RWPE1 (cell line): ENCODE data around the gene LARP4.
"Not testable (repeated sequence)": the region's sequence is repeated elsewhere in the genome, so short reads cannot be mapped to it uniquely, and the experiment has no call there.

Source experiments
- CTCF ChIA-PET: fragments of 350-600 bp; sonication (Branson Sonifier 250); formaldehyde crosslinking; extraction: SDS; loops from one replicate; lab custom pipeline; 2021; lab: Yijun Ruan, JAX
- POLR2A ChIA-PET: fragments of 400-600 bp; formaldehyde crosslinking; extraction: SDS; loops from one replicate; lab custom pipeline; 2020; ENCODE audit warnings: antibody characterized with exemption; ENCODE audit not compliant: low non-redundant PET; lab: Yijun Ruan, JAX
- DNase-seq: peaks from one replicate; pipeline ENCODE4 v3.0.0; 2012; ENCODE audit warnings: low spot score
- H3K27ac ChIP-seq: fragments of 450-650 bp; 2 replicates; pipeline ENCODE4 v1.5.1; 2017
- CTCF ChIP-seq: fragments of 450-650 bp; conservative IDR thresholded peaks from 2 replicates; pipeline ENCODE4 v1.5.1; 2017; ENCODE audit warnings: low read depth, mild to moderate bottlenecking

LARP4 gene

GRCh38 chr12:50440288-50440687 lies 39.6 kb downstream of the LARP4 start:
- CTCF ChIA-PET: no interaction called here
- no peak for DNase-seq
- no peak for TF ChIP-seq CTCF
- POLR2A ChIA-PET: no interaction called here
- H3K27ac ChIP-seq: no peak overlapping the region

- POLR2A ChIA-PET: no interaction called here
- H3K27ac ChIP-seq: peak overlapping the region; percentile 49; the same call in 1 of the 2 replicates
- CTCF ChIA-PET: no interaction called here
These were observed 41.1 kb downstream of the LARP4 start for GRCh38 chr12:50441763-50442162.

DNA sequence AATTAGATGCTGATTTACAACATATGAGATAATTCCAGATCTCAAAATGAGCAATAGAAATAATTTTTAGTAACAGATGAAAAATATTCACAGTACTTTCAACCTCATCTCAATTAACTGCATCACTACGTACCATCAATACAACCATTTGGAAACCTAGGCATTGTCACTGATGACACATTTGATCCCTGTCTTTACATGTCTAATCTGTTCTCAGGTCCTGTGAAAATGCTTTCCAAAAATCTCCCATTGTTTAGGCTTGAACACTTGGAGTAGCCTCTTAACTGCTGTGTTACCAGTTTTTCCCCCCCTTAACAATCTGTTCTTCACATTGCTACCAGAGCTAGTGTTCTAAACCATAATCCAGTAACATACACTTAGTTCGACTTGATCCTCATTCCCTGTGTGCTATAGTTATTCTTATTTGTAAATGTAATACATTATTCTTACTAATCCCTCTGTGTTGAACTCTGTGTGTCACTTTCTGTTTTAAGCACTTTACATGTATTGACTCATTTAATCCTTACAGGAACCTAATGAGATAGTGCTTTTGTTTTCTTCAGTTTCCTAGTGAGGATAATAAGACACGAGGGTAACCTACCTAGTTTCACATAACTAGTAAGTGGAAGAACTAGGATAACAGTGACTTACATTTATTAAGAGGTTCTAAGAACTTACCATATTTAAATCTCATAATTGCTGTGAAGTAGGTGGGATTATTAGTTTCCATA lies 41.7 kb downstream of the LARP4 start:
- CTCF ChIA-PET: interaction anchor here (0.6 kb wide), 1 partner anchor 38 kb away, joined by 3 read pairs; no protein-coding TSS in a partner anchor
- DNase-seq: no peak
- TF ChIP-seq CTCF: no peak
- H3K27ac ChIP-seq: no peak overlapping the region
- POLR2A ChIA-PET: no interaction called here

More at GRCh38 chr12:50441763-50442162, 41.1 kb downstream of the LARP4 start:
- no peak for TF ChIP-seq CTCF
- no peak for DNase-seq

GRCh38 chr12:50449671-50450070 lies 49.0 kb downstream of the LARP4 start:
- CTCF ChIA-PET, H3K27ac ChIP-seq, DNase-seq, POLR2A ChIA-PET: not testable (repeated sequence)

- TF ChIP-seq CTCF: no peak
- CTCF ChIA-PET: interaction anchor here (0.6 kb wide), 1 partner anchor 10 kb away, joined by 3 read pairs; no protein-coding TSS in a partner anchor
- POLR2A ChIA-PET: no interaction called here
- H3K27ac ChIP-seq: no peak overlapping the region
- no peak for DNase-seq
These were observed 52.1 kb downstream of the LARP4 start for GRCh38 chr12:50452795-50453194.

- ChIA-PET POLR2A (no interaction called here), CTCF (no interaction called here)
- no peak for DNase-seq
- H3K27ac ChIP-seq: no peak overlapping the region
- no peak for TF ChIP-seq CTCF
These were observed 53.2 kb downstream of the LARP4 start for GRCh38 chr12:50453872-50454271.

DNA sequence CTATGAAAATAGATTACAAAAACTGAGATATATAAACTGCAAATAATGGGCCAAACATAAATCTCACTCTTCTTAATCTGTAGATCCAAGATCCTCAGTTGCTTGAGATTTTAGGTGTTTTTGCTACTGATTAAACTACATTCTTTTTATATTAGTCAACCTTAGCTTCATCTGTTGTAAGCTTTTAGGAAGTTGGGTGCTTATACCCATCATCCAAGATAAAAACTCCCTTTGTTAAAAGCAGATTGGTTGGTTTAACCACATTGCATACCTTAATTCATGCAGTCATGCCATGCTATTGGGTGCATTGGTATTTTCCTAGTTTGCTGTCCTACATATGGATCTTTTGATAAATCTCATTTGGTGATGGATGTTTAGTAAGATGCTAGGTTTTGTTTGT lies 57.9 kb downstream of the LARP4 start:
- ChIA-PET CTCF (no interaction called here), POLR2A (interaction anchor here (0.7 kb wide), 1 partner anchor 31 kb away, joined by 3 read pairs; no protein-coding TSS in a partner anchor)
- H3K27ac ChIP-seq: no peak overlapping the region
- no peak for TF ChIP-seq CTCF
- no peak for DNase-seq
